HG03520 (cell line): Measurements from ENCODE around the gene MAL.

Source experiments
- ATAC-seq: cut with Tn5 transposase; IDR thresholded peaks from one replicate; pipeline ENCODE4 v1.9.1; 2021; ENCODE audit warnings: mild to moderate bottlenecking, moderate library complexity; ENCODE audit not compliant: unreplicated experiment

The MAL gene

DNA sequence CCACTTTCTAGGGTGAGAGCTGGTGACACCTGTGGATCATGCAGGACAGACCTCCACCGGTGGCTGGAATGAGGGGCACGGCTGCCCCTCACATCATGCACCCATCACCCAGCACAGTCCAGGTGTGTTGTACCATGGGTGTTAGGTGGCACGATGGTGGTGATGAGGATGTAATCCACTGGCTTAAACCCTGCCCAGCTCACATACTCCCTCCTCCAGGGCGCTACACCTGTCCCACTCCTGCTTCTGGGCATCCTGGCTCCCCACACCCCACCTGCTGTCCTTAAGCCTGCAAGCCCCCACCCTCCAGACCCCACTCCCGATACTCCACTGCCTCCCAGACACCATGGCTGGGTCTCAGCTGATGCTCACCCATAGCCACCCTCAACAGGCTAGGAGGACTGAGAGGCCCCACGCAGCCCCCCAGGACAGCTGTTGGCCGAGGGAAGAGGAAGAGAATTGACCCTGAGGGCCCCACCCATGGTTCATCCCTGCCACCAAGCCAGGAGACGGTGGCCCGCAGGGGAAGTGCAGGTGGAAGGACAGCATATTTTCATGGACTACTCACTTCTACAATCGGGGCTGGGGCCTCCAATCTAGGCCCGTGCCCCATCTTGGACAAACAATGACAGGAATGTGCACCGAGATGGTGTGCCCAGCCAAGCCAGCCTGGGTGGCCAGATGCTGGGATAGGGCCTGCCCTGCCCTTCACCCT, 34.3 kb downstream of the MAL start:
- no peak for ATAC-seq

DNA sequence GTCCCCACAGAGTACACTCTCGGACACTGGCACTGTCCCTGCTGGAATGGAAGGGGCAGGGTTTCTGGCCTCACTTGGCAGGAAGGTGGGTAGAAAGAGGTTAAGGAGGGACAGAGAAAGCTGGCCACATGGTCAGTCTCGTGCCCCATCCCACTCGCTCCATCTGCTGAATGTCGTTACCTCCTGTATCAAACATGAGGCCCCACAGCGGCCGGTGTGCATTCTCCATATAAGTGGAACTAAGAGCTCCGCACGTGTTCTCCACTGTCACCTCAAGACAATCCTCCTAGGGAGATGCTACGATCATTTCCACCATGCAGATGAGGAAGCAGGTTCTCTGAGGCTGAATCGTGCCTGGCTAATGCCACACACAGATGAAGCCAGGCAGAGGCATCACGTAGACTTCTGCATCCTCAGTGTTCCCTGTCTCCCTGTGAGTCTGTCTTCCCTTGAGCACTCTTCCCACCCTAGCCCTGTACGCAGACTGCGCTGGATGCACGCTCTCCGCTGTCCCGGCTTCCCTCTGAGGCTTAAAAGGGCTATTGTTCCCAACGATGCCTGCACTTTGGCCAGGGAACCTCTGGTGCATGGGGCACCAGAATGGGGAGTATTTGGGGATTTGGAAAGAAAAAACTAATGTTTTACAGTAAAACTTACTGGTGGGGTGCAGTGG, 35.1 kb downstream of the MAL start:
- ATAC-seq: no peak

DNA sequence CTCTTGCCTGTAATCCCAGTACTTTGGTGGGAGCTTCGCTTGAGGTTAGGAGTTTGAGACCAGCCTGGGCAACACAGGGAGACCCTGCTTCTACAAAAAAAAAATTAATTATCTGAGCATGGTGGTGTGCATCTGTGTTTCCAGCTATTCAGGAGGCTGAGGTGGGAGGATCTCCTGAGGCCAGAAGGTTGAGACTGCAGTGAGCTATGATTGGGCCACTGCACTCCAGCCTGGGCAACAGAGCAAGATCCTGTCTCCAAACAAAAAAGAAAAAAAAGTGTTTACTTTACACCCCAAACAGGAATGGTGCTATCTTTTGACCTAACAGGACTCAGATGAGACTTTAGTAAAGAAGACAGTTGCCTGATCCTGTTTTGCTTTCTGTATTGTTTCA, 35.6 kb downstream of the MAL start:
- no peak for ATAC-seq

DNA sequence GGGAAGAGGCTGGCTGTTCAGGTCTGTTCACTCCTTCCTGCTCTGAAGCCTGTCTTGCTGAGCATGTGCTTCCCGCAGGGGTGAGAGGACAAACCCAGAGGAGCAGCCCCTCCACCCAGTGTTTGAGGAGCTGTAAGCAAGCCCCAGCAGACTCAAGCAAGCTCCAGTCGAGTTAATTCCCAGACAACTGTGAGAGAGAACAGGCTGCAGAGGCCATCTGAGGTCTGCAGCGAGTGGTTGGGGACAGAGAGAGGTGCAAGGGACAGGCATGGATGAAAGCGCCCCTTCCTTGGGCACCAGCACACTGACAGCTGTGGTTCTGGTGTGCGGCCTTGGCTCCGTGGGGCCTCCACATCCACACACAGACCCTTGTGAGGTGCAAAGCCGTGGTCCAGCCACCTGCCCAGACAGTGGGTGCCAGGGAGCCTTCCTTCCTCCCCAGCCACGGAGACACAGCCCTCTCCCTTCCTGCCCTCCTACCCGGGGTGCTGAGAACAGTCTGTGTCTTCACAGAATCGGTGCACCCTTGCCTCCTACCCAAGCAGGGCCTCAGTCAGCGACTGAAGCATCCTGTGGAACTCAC, 36.2 kb downstream of the MAL start:
- ATAC-seq: no peak

DNA sequence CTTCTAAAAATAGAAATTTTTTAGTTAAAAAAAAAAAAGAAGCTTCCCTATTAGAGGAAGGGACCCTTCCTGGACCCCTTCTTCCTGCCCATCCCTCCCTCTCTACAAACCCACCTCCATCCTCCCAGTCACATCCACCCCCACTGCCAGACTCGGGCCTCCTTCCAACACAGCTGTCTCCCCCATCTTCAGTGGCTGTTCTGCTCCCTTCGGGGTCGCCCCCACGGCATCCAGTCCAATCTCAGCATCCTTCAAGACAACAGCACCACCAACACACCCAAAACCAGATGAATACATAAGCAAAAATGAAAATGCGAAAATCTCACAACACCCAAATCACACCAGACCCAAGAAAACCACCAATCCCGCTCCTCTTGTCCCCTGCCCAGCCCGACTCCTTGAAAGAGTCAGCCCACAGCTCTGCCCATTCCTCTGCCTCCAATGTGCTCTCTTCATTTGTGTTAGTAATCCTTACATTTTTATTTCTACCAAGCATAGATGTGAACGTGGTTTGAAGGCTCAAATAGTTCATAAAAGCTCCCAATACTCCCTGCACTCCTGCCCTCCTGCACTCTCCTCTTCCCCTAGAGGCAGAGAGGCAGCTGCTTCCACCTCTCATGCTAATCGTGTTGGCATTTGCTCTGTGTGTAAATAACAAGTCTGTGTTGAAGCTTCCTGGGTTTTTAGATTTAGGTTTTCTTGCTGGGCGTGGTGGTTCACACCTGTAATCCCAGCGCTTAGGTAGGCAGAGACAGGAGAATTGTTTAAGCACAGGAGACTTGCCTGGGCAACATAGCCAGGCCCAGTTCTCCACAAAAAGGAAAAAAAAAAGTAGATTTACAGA, 37.0 kb downstream of the MAL start:
- peak; percentile 24 for ATAC-seq

DNA sequence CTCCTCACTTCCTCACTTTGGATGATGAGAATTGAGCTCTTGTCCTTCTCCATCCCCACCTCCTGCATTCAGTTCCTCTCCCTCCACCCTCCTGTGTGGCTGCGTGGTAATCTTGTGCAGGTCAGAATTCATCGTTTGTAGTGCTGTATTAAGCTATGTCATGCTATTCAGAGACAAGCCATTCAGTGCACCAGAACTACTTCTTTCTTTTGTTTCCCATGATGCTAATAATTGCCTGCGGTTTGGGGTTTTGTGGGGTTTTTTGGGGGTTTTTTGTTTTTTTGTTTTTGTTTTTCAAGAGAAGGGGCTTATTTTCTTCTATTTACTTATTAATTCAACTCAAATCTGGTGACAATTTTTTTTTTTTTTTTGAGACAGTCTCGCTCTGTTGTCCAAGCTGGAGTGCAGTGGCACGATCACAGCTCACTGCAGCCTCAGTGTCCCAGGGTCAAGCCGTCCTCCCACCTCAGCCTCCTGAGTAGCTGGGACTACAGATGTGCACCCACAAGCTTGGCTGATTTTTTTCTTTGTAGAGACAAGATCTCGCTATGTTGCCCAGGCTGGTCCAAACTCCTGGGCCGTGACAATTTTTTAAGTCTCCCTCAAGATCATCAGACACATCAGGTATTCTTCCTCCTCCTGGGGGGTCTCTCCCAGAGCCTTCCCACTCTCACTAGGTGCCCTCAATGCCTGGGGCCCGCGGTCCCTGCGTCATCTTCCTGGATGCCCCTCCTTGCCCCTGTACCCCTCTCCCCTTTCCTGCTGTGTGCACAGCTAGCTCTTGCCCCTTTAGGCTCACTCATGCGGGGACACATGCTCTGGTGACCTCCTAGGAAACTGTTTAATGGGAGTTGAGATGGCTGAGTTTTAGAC, 37.8 kb downstream of the MAL start:
- ATAC-seq: peak; percentile 74

DNA sequence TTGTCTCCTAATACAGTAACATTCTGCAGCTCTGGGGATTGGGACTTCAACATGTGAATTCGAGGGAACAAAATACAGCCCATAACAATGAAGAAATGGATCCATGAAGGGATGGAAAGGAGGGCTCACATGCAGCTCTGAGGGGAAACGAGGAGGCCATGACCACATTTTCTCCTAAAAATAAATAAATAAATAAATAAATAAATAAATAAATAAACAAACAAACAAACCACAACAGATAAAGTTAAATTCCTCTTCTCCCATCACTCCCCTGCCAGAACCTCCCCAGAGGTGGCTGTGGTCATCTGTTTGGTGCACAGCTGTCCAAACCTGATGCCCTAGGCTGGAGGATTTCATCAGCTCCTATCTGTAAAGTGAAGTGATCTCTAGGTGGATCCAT, 42.7 kb downstream of the MAL start:
- ATAC-seq: no peak

DNA sequence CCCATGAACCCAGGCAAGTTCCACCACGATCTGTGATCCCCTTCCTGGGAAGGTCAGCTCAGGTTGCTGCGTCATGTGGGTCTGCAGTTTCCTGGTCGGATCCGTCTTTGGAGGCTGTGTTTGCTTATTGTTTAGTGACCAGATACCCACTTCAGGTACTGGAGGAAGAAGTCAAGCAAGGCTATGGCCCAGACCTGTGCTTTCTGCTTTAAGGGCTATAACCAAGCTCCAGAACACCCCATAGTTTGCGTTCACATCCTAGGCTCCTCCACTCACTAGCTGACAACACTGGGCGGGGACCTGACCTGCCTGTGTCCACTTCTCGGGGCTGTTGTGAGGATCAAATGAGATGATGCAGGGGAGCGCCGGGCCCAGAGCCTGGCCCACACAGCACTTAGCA, 44.0 kb downstream of the MAL start:
- no peak for ATAC-seq

DNA sequence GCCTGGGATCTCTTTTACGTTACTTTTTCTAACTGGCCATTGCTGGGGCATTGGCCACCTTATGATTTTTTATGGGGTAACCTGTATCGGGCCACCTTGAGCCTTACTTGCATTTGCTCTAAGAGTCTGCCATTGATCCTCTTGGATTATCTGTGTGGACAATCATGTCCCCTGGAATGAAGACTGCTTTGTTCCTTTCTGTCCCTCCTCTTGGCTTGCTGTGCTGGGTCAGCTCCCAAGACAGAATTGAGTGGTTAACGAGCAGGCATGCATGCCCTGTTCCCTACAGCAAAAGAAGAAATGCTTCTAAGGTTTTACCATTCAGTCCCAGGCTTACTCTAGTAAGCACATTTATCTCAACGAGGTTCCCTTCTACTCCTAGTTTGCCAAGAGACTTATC, 46.3 kb downstream of the MAL start:
- ATAC-seq: no peak

DNA sequence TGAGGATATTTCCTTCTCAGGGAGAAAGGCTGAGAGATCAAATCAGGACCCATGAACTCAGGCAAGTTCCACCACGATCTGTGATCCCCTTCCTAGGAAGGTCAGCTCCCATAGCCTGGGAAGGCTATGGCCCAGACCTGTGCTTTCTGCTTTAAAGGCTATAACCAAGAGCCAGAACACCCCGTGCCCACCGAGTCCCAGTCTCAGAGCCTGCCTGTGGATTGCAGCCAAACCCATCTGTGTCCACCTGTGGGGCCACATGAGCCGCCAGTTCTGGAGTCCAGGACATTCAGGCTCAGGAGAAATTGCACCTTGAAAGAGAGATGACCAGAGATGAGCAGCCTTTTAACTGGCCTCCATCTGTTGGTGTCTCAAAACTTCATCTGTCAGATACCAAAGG, 46.9 kb downstream of the MAL start:
- ATAC-seq: no peak

DNA sequence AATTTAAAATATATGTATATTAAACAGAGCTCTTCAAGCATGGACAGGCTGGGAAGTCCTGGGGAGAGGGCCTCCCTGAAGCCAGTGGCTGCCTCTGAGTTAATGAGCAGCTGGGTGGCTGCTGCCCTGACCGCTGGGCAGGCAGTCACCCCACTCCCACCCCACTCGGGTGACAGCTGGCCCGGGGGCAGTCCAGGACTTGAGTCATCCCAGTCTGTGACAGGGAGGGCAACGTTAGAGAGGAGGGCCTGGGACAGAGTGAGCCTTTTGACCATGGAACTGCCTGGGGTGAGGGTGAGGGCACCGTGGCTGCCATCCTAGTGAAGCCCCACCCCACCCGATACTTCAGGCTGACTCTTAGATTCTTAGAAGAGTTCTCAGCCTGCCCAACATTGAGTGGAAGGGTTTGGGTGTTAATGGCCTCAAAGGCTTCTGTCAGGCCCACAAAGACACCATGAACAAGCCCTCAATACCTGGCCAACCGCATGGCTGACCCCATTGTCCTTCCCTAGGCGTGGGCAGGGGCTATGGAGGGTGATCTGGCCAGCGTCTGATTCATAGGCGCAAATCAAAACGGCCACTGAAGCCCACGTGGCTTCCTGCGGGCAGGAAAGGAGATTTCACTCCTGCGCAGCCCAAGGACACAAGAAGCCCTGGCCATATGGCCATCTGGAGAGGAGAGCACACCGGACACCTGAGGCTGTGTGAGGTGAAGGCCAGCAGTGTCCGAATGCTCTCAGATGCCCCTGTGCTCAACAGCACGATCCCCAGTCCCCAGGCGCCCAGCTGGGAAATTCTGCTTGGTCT, 48.6 kb downstream of the MAL start:
- no peak for ATAC-seq

DNA sequence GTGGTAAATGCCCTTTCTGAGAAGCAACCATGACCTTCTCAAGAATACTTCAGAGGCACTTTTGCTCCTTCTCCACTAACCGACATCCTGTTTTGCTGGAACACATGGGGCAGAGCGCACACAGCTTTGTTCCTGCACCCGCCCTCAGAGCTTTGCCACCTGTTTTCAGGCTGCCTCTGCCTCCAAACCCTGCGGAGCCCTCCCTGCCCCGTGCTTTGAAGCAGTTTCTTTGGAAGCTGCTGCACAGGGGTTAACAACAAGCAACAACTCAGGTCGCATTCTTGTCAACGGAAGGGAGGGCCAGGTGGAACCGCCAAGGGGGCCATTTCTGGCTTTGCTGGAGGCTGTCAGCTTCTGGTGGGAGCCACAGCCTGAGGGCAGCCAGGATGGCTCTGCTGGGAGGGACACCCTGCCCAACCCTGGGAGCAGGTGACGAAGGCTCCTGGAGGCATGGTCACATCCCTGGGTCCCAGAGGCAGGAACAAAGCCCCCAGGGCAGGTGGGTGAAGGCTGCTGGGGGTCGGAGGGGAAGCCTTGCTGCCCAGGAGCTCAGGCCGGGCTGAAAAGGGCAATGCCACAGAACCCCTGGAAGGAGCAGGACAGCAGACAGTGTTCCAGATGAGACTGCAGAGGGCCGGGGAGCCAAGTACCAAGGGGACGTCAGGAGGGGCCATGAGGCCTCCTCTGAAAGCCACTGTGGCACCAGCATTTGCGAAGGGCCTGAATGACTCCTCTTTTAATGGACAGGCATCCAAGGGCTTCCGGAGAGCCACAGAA, 49.3 kb downstream of the MAL start:
- ATAC-seq: no peak

DNA sequence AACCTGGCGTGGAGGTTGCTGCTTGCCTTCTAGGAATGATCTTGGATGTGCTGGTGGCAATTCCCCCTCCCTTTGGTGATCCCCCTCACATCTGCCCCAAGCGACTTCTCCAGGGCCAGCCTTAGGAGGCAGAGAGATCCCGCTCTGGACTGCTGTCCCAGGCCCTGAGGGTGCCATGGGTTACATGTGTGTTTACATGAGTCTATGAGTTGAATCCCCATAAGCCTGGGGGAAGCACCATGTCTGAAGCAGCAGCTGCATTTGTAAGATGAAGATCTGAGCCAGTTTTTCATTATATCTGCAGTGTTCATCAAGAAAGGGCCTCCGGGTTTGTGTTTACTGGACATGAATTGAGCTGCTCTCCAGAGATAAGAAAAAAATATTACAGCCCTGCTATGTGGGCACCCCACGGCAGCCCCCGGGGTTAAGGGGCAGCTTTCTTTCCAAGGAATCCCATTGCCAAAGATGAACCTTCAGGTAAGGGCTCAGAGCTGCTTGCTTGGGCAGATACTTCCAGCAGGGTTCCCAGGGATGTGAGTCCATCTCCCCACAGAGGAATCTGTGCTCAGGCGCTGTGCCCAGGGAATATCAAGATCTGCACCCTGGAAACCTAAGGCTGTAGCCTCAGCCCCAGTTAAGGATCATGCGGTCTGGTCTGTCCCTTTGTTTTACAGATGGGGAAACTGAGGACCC, 50.1 kb downstream of the MAL start:
- ATAC-seq: no peak

DNA sequence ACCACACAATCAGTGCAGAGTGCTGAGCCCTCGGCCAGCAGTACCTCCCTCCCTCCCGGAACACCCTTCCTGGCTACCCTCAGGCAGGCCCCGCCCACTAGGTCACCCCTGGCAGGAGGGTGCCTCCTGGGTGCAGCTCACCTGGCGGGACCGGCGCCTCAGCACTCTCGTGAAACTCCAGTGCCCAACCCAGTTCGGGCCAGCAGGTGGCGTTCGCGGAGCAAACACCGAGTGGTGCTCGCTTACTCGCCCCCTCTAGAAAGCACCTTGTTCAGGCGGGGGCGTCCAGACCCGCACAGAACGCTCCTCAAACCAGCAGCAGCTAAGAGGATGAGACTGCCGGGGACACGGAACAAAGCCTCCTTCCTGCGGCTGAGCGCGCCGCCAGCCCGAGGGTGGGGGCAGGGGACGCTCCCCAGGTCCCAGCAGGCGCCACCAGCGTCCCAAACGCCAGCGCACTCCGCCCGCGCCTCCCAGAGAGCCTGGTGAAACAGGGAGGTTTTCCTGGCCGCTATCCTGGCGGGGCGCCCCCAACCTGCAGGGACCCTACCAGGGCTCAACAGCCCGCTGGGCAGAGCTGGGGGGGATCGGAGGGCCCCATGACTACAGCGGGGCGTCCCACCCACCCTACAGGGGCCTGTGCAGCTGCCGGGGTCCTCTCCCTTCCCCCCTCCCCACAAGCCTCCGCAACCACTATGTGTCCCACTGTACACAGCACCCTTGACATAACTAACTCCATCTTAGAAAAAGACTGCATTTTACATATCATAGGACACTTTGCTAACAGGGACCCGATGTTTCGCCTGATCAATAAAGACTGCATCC, 51.4 kb downstream of the MAL start:
- ATAC-seq: peak; percentile 83

DNA sequence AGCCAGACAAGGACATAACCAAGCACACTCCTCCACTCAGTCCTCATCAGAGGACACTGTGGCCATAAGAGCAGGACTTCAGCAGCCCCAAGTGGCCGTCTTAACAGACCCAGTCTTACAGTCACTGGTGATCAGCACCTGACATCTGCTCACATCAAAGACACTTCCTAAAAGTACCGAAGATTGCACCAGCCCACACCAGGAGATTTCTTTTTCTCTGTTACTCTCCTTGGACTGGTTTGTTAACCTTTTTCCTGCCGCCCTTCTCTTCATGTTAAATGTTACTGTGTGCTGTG, 52.0 kb downstream of the MAL start:
- ATAC-seq: no peak

DNA sequence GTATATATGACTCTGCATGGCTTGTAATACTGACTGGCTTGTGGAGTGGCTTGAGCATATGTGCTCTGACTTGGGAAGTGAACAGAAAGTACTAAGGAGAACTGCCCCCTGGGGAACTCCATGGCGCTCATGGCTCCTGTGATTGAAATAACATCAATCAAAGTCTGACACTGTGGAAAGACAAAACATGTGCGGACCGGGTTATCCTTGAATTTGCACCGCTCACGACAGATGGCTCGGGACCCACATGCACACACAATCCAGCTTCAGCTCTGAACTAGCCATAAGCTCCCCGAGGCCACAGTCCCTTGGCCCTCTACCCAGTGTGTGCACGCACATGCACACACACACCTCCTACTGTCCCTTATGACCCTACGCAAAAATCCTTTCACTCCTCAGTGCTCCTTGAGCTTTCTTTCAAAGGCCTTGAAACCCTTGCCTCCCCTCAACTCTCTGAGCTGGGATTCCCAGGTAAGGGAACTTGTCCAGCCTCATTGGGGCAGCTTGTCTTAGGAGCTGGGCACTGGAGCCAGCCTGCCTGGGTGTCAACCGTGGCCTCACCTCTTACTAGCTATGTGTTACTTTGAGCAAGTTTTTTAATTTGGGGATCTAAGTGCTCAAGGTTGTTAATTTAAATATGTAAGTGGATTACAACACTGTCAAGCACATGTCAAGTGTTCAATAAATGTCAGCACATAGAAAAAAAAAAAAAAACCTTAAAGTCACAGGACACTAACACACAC, 52.5 kb downstream of the MAL start:
- no peak for ATAC-seq

DNA sequence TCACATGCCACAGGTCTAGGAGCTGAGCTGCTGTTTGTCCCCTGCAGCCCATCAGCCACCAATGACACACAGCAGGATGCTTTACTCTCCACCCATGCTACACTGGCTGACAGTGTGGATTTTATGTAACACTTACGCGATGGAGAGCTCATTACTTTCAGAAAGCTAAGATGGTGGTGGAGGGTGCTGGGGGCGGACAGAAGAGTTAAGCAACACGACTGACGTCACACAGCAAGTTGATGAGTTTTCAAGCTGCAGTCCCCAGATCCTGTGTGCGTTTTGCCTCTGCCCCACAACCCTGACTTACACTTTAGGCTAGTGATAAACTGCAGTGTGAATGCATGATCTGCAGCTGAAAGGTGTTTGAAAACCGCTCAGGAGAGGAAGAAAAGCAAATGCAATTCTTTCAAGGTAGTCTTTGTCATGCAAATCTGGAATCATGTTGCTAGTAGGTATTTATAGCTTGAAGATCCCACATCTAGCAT, 53.7 kb downstream of the MAL start:
- ATAC-seq: no peak
